ENCODE results near the gene EDIL3.

GRCh38 chr5:84218546-84218945 is 166.1 kb downstream of the EDIL3 start:
- TF ChIP-seq POLR2A (IDR thresholded peaks at IDR 0.05) (no peak), CTCF (IDR thresholded peaks at IDR 0.05) (no peak)
